SK-N-SH (cell line): ENCODE results near the gene EN2. TPM values are rescaled to one million over a fixed set of nuclear protein-coding genes. Genes with fewer than 3 reads are reported as not detected.

Source experiments
- CTCF ChIA-PET: fragments of 300-600, 350-600 bp; formaldehyde crosslinking; extraction: SDS; loops from one replicate; lab custom pipeline; 2021; lab: Yijun Ruan, JAX
- POLR2A ChIA-PET: fragments of 350-600 bp; sonication (Branson Sonifier 250); formaldehyde crosslinking; extraction: SDS; loops from one replicate; lab custom pipeline; 2020; ENCODE audit warnings: antibody characterized with exemption, inconsistent platforms; lab: Yijun Ruan, JAX
- DNase-seq: peaks from one replicate; pipeline ENCODE4 v3.0.0; 2012
- H2AFZ ChIP-seq: fragments of 200-600 bp; sonication (generic); 2 replicates; pipeline ENCODE4 v1.8.1; 2016; ENCODE audit warnings: antibody characterized with exemption, mild to moderate bottlenecking, low read depth
- H3F3A ChIP-seq: fragments of 200-600 bp; sonication (generic); replicated peaks from 2 replicates; pipeline ENCODE3; 2016; ENCODE audit warnings: antibody characterized with exemption, mild to moderate bottlenecking; ENCODE audit not compliant: insufficient read depth
- H3K27ac ChIP-seq, 2 experiments: fragments of 200-500 bp in 1 of 2; fragments of 200-600 bp in 1 of 2; sonication (Bioruptor generic) in 1 of 2; sonication (generic), shearing (Covaris generic) in 1 of 2; 2 replicates each; pipeline versions ENCODE4 v1.5.1 to v1.6.1; 2014 to 2016; ENCODE audit warnings: low read depth in 2 of 2, inconsistent platforms in 1 of 2, low read length in 1 of 2, mild to moderate bottlenecking in 1 of 2, mixed read lengths in 1 of 2
- H3K27me3 ChIP-seq: fragments of 200-600 bp; sonication (generic), shearing (Covaris generic); 2 replicates; pipeline ENCODE4 v1.6.1; 2016; ENCODE audit warnings: mixed run types; ENCODE audit not compliant: insufficient read depth
- H3K36me3 ChIP-seq, 2 experiments: fragments of 200-500 bp in 1 of 2; fragments of 200-600 bp in 1 of 2; sonication (Bioruptor generic) in 1 of 2; sonication (generic) in 1 of 2; replicated peaks in 1 of 2; 2 replicates each; pipeline versions ENCODE3 to v1.5.1; 2014 to 2016; ENCODE audit warnings: low read length in 1 of 2, mild to moderate bottlenecking in 1 of 2; ENCODE audit not compliant: insufficient read depth in 2 of 2, control insufficient read depth in 1 of 2
- H3K4me1 ChIP-seq, 2 experiments: fragments of 200-500 bp in 1 of 2; fragments of 200-600 bp in 1 of 2; sonication (Bioruptor generic) in 1 of 2; sonication (generic), shearing (Covaris generic) in 1 of 2; 2 replicates each; pipeline versions ENCODE4 v1.5.1 to v1.6.1; 2014 to 2016; ENCODE audit warnings: low read depth in 1 of 2, low read length in 1 of 2, mixed run types in 1 of 2; ENCODE audit not compliant: insufficient read depth in 2 of 2, control insufficient read depth in 1 of 2
- H3K4me2 ChIP-seq: fragments of 200-600 bp; sonication (generic), shearing (Covaris generic); 2 replicates; pipeline ENCODE4 v1.6.1; 2017; ENCODE audit warnings: mixed run types
- H3K4me3 ChIP-seq, 2 experiments: fragments of 200-500 bp in 1 of 2; fragments of 200-600 bp in 1 of 2; sonication (Bioruptor generic) in 1 of 2; sonication (generic), shearing (Covaris generic) in 1 of 2; 2 replicates each; pipeline versions ENCODE4 v1.5.1 to v1.8.1; 2014 to 2016; ENCODE audit warnings: low read depth in 2 of 2, inconsistent platforms in 1 of 2, low read length in 1 of 2, mild to moderate bottlenecking in 1 of 2, mixed read lengths in 1 of 2, moderate library complexity in 1 of 2
- H3K79me2 ChIP-seq: fragments of 200-600 bp; sonication (generic); 2 replicates; pipeline ENCODE4 v1.8.1; 2017; ENCODE audit warnings: mild to moderate bottlenecking; ENCODE audit not compliant: insufficient read depth
- H3K9ac ChIP-seq: fragments of 200-600 bp; sonication (generic); 2 replicates; pipeline ENCODE4 v1.6.1; 2017; ENCODE audit warnings: mixed run types
- H3K9me2 ChIP-seq: fragments of 200-600 bp; sonication (generic); 2 replicates; pipeline ENCODE4 v1.6.1; 2017; ENCODE audit warnings: mixed run types
- H3K9me3 ChIP-seq: fragments of 200-600 bp; sonication (generic); 2 replicates; pipeline ENCODE4 v1.6.1; 2017; ENCODE audit warnings: mixed run types, mild to moderate bottlenecking, moderate library complexity
- H4K20me1 ChIP-seq: fragments of 200-600 bp; sonication (generic); 2 replicates; pipeline ENCODE4 v1.6.1; 2017; ENCODE audit warnings: mild to moderate bottlenecking, mixed run types; ENCODE audit not compliant: insufficient read depth
- ELF1 ChIP-seq: IDR thresholded peaks from 2 replicates; pipeline ENCODE4 v1.4.0; 2012
- EP300 ChIP-seq, 2 experiments: IDR thresholded peaks; 2 replicates each; pipeline versions ENCODE4 v1.4.0 to v1.6.1; 2012; ENCODE audit warnings: borderline replicate concordance in 1 of 2, low read depth in 1 of 2, low read length in 1 of 2
- EZH2phosphoT487 ChIP-seq: fragments of 200-600 bp; sonication (generic); IDR thresholded peaks from 2 replicates; pipeline ENCODE4 v1.6.1; 2017; ENCODE audit warnings: low read depth, mixed run types, mild to moderate bottlenecking, antibody characterized with exemption, moderate library complexity, borderline replicate concordance
- FOXM1 ChIP-seq: IDR thresholded peaks from 2 replicates; pipeline ENCODE4 v1.4.0; 2012; ENCODE audit warnings: low read depth, mild to moderate bottlenecking
- JUND ChIP-seq: IDR thresholded peaks from 2 replicates; pipeline ENCODE4 v1.4.0; 2012
- NFIC ChIP-seq: IDR thresholded peaks from 2 replicates; pipeline ENCODE4 v1.4.0; 2012; ENCODE audit warnings: borderline replicate concordance
- RAD21 ChIP-seq: IDR thresholded peaks from 2 replicates; pipeline ENCODE4 v1.6.1; 2012; ENCODE audit warnings: mild to moderate bottlenecking, low read length
- RFX5 ChIP-seq: IDR thresholded peaks from 2 replicates; pipeline ENCODE4 v1.6.1; 2012; ENCODE audit warnings: mild to moderate bottlenecking, improper control_type of control experiment, low read length
- RXRA ChIP-seq: IDR thresholded peaks from 2 replicates; pipeline ENCODE4 v1.4.0; 2012; ENCODE audit warnings: low read depth, mild to moderate bottlenecking, borderline replicate concordance
- SIN3A ChIP-seq: IDR thresholded peaks from 2 replicates; pipeline ENCODE4 v1.6.1; 2012; ENCODE audit warnings: low read depth, mild to moderate bottlenecking, low read length, moderate library complexity, borderline replicate concordance
- SMC3 ChIP-seq: IDR thresholded peaks from 2 replicates; pipeline ENCODE4 v1.6.1; 2012; ENCODE audit warnings: low read depth, low read length, improper control_type of control experiment
- TCF12 ChIP-seq: IDR thresholded peaks from 2 replicates; pipeline ENCODE4 v1.4.0; 2012
- TEAD4 ChIP-seq: IDR thresholded peaks from 2 replicates; pipeline ENCODE4 v1.4.0; 2012; ENCODE audit warnings: mild to moderate bottlenecking, borderline replicate concordance; ENCODE audit not compliant: insufficient read depth
- YY1 ChIP-seq: IDR thresholded peaks from 2 replicates; pipeline ENCODE4 v1.4.0; 2012; ENCODE audit warnings: low read depth, mild to moderate bottlenecking
- WGBS: methylation state at CpG from one replicate; pipeline ENCODE4 v1.1.6; 2017; ENCODE audit warnings: low lambda C conversion rate; 5-methylcytosine and 5-hydroxymethylcytosine counted together
- polyA plus RNA-seq, 3 experiments: library from polyadenylated mRNA; depleted of rRNA; stranded (reverse); fragments of >200 nt; gene quantifications; 2 replicates each; pipeline ENCODE4 v1.2.3, GENCODE V29; 2012
- TF ChIP-seq, protein P1 (sequence below): fragments of 150-350 bp; IDR thresholded peaks from 2 replicates; pipeline ENCODE4 v1.6.1; 2016; ENCODE audit warnings: mild to moderate bottlenecking, low read depth, low read length
- TF ChIP-seq, protein P2 (sequence below): IDR thresholded peaks from 2 replicates; pipeline ENCODE4 v1.6.1; 2012; ENCODE audit warnings: mild to moderate bottlenecking, low read depth, low read length, moderate library complexity
- TF ChIP-seq, protein P3 (sequence below): IDR thresholded peaks from 2 replicates; pipeline ENCODE4 v1.4.0; 2012; ENCODE audit warnings: low read depth, borderline replicate concordance
- TF ChIP-seq, protein P4 (sequence below): IDR thresholded peaks from 2 replicates; pipeline ENCODE4 v1.4.0; 2012; ENCODE audit warnings: low read depth, borderline replicate concordance
- TF ChIP-seq, protein P5 (sequence below): IDR thresholded peaks from 2 replicates; pipeline ENCODE4 v1.4.0; 2012; ENCODE audit warnings: low read depth

Gene EN2
- polyA plus RNA-seq, 1 of the 3 experiments (the other 2 are of a cell fraction): 0.02 TPM

DNA sequence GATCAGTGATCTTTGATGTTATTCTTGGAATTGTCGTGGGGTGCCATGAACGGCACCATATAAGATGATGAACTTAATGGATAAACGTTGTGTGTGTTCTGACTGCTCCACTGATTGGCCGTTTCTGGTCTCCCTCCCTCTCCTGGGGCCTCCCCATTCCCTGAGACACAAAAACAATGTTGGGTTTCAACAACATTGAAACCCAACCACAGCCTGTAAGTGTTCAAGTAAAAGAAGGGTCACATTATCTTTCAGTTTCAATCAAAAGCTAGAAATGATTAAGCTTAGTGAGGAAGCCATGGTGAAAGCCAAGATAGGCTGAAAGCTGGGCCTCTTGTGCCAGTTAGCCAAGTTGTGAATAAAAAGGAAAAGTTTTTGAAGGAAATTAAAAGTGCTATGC, 19.5 kb downstream of the EN2 start:
- H3K9me2 ChIP-seq: no peaks in the 10 kb centered on the region

DNA sequence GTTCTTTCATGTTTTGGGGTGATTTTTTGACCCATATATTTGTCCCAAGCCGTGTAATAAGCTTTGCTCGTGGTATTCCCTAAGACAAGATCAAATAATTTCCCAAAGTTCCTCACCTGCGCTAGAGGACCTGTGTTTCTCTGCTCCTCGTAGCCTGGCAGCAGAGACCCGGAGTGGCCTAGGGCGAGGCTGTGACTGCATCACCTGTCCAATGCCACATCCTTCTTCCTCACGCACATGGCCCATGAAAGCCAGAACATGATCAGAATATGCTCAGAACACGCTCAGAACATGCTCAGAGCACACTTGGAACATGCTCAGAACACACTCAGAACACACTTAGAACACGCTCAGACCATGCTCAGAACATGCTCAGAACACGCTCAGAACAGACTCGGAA, 23.8 kb downstream of the EN2 start:
- WGBS: 32% methylated on average over 11 of the region's 11 CpGs
- H3K79me2 ChIP-seq: no peaks in the 10 kb centered on the region
- TF ChIP-seq, protein P1, sequence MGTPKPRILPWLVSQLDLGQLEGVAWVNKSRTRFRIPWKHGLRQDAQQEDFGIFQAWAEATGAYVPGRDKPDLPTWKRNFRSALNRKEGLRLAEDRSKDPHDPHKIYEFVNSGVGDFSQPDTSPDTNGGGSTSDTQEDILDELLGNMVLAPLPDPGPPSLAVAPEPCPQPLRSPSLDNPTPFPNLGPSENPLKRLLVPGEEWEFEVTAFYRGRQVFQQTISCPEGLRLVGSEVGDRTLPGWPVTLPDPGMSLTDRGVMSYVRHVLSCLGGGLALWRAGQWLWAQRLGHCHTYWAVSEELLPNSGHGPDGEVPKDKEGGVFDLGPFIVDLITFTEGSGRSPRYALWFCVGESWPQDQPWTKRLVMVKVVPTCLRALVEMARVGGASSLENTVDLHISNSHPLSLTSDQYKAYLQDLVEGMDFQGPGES: no peak
- TF ChIP-seq TCF12 (no peak), RFX5 (no peak), RXRA (no peak), SMC3 (no peak), EZH2phosphoT487 (no peak), FOXM1 (no peak), JUND (no peak), EP300 (IDR thresholded peaks at IDR 0.05; ENCODE audit: borderline replicate concordance in 1 of 2, low read depth in 1 of 2, low read length in 1 of 2) (no peak), NFIC (no peak), RAD21 (no peak), TEAD4 (no peak), YY1 (no peak), SIN3A (no peak), ELF1 (no peak)
- TF ChIP-seq, protein P2, sequence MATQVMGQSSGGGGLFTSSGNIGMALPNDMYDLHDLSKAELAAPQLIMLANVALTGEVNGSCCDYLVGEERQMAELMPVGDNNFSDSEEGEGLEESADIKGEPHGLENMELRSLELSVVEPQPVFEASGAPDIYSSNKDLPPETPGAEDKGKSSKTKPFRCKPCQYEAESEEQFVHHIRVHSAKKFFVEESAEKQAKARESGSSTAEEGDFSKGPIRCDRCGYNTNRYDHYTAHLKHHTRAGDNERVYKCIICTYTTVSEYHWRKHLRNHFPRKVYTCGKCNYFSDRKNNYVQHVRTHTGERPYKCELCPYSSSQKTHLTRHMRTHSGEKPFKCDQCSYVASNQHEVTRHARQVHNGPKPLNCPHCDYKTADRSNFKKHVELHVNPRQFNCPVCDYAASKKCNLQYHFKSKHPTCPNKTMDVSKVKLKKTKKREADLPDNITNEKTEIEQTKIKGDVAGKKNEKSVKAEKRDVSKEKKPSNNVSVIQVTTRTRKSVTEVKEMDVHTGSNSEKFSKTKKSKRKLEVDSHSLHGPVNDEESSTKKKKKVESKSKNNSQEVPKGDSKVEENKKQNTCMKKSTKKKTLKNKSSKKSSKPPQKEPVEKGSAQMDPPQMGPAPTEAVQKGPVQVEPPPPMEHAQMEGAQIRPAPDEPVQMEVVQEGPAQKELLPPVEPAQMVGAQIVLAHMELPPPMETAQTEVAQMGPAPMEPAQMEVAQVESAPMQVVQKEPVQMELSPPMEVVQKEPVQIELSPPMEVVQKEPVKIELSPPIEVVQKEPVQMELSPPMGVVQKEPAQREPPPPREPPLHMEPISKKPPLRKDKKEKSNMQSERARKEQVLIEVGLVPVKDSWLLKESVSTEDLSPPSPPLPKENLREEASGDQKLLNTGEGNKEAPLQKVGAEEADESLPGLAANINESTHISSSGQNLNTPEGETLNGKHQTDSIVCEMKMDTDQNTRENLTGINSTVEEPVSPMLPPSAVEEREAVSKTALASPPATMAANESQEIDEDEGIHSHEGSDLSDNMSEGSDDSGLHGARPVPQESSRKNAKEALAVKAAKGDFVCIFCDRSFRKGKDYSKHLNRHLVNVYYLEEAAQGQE: no peak
- TF ChIP-seq, protein P3, sequence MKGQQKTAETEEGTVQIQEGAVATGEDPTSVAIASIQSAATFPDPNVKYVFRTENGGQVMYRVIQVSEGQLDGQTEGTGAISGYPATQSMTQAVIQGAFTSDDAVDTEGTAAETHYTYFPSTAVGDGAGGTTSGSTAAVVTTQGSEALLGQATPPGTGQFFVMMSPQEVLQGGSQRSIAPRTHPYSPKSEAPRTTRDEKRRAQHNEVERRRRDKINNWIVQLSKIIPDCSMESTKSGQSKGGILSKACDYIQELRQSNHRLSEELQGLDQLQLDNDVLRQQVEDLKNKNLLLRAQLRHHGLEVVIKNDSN: no peak
- TF ChIP-seq, protein P4, sequence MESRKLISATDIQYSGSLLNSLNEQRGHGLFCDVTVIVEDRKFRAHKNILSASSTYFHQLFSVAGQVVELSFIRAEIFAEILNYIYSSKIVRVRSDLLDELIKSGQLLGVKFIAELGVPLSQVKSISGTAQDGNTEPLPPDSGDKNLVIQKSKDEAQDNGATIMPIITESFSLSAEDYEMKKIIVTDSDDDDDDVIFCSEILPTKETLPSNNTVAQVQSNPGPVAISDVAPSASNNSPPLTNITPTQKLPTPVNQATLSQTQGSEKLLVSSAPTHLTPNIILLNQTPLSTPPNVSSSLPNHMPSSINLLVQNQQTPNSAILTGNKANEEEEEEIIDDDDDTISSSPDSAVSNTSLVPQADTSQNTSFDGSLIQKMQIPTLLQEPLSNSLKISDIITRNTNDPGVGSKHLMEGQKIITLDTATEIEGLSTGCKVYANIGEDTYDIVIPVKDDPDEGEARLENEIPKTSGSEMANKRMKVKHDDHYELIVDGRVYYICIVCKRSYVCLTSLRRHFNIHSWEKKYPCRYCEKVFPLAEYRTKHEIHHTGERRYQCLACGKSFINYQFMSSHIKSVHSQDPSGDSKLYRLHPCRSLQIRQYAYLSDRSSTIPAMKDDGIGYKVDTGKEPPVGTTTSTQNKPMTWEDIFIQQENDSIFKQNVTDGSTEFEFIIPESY: no peak
- TF ChIP-seq, all 33 proteins: peak for 0
- Histone ChIP-seq H3K9me2 (no peaks in the 10 kb centered on the region), H3K9me3 (no peaks in the 10 kb centered on the region), H2AFZ (no peak overlapping the region), H3K27ac (no peak overlapping the region), H3F3A (peaks cover 4% of the 10 kb centered on the region), H3K27me3 (peaks cover 71% of the 10 kb centered on the region), H4K20me1 (no peaks in the 10 kb centered on the region), H3K9ac (no peak overlapping the region), H3K4me2 (no peak overlapping the region), H3K4me1 (peaks cover 0 to 3% of the 10 kb centered on the region in 2 experiments; a peak in 1 of 4 replicates), H3K36me3 (no peaks in the 10 kb centered on the region), H3K4me3 (no peak overlapping the region)
- no peak for DNase-seq
- ChIA-PET POLR2A (no interaction called here), CTCF (no interaction called here)

More for the DNA sequence above, 19.5 kb downstream of the EN2 start:
- Histone ChIP-seq H3K4me3 (no peak overlapping the region), H3F3A (peaks cover 4% of the 10 kb centered on the region), H3K36me3 (no peaks in the 10 kb centered on the region), H3K4me2 (no peak overlapping the region), H3K27me3 (peaks cover 71% of the 10 kb centered on the region), H3K9ac (no peak overlapping the region), H3K27ac (no peak overlapping the region), H3K79me2 (no peaks in the 10 kb centered on the region), H2AFZ (no peak overlapping the region), H3K4me1 (no peaks in the 10 kb centered on the region; a peak in 1 of 4 replicates), H4K20me1 (no peaks in the 10 kb centered on the region), H3K9me3 (no peaks in the 10 kb centered on the region)
- TF ChIP-seq RAD21 (no peak), ELF1 (no peak), SMC3 (no peak), RFX5 (no peak), EZH2phosphoT487 (no peak)
- TF ChIP-seq, protein P5, sequence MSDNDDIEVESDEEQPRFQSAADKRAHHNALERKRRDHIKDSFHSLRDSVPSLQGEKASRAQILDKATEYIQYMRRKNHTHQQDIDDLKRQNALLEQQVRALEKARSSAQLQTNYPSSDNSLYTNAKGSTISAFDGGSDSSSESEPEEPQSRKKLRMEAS: no peak
- DNase-seq: no peak
- ChIA-PET CTCF (interaction anchor here (0.6 to 1.4 kb wide), 2 partner anchors 65 to 122 kb away, joined by 3 to 6 read pairs; no protein-coding TSS in a partner anchor), POLR2A (no interaction called here)
- WGBS: 4% methylated on average over 4 of the region's 4 CpGs
